ENCODE results near the gene RUBCN.

GRCh38 chr3:197756704-197757103 is 20.0 kb upstream of the RUBCN start:
- TF ChIP-seq EZH2 (IDR thresholded peaks at IDR 0.05; ENCODE audit: borderline replicate concordance, insufficient read depth, low read depth, low read length, poor library complexity, severe bottlenecking) = no peak
- no peak for TF ChIP-seq CTCF (IDR thresholded peaks at IDR 0.05)
